ENCODE measurements around the gene SLC35F3. TPM values are rescaled to one million over a fixed set of nuclear protein-coding genes. Genes with fewer than 3 reads are reported as not detected.

Gene SLC35F3
- total RNA-seq, 4 donors from 2014 or later: 1.7 TPM; not detected in 3

GRCh38 chr1:234009668-234010067 is 105.2 kb downstream of the SLC35F3 start:
- Histone ChIP-seq H3K4me3 (no peak overlapping the region), H3K36me3 (no peaks in the 10 kb centered on the region), H3K27me3 (no peaks in the 10 kb centered on the region), H3K4me1 (no peaks in the 10 kb centered on the region), H3K9me3 (no peaks in the 10 kb centered on the region), H3K27ac (no peak overlapping the region)
- no peak for DNase-seq
- TF ChIP-seq POLR2A (IDR thresholded peaks at IDR 0.05) (no peak), CTCF (IDR thresholded peaks at IDR 0.05) (no peak)

GRCh38 chr1:234014208-234014607 is 109.7 kb downstream of the SLC35F3 start:
- no peaks in the 10 kb centered on the region for H3K9me3 ChIP-seq
- no peak overlapping the region for H3K4me3 ChIP-seq
- DNase-seq: no peak
- H3K4me1 ChIP-seq: no peaks in the 10 kb centered on the region
- no peaks in the 10 kb centered on the region for H3K27me3 ChIP-seq
- H3K36me3 ChIP-seq: no peaks in the 10 kb centered on the region
- TF ChIP-seq CTCF (IDR thresholded peaks at IDR 0.05) (no peak), POLR2A (IDR thresholded peaks at IDR 0.05) (no peak)
- no peak overlapping the region for H3K27ac ChIP-seq

GRCh38 chr1:234018816-234019215 is 114.3 kb downstream of the SLC35F3 start:
- Histone ChIP-seq H3K4me1 (no peaks in the 10 kb centered on the region), H3K36me3 (no peaks in the 10 kb centered on the region), H3K27ac (no peak overlapping the region), H3K27me3 (no peaks in the 10 kb centered on the region), H3K4me3 (no peak overlapping the region), H3K9me3 (no peaks in the 10 kb centered on the region)
- DNase-seq: no peak
- no peak for TF ChIP-seq POLR2A (IDR thresholded peaks at IDR 0.05)

- Histone ChIP-seq H3K9me3 (no peaks in the 10 kb centered on the region), H3K36me3 (no peaks in the 10 kb centered on the region), H3K27me3 (no peaks in the 10 kb centered on the region), H3K27ac (no peak overlapping the region), H3K4me3 (no peak overlapping the region), H3K4me1 (no peaks in the 10 kb centered on the region)
- no peak for DNase-seq
- TF ChIP-seq POLR2A (IDR thresholded peaks at IDR 0.05) (no peak), CTCF (IDR thresholded peaks at IDR 0.05) (no peak)
Observed at GRCh38 chr1:234019387-234019786, 114.9 kb downstream of the SLC35F3 start.

GRCh38 chr1:234022302-234022701 is 117.8 kb downstream of the SLC35F3 start:
- no peaks in the 10 kb centered on the region for H3K4me1 ChIP-seq
- H3K4me3 ChIP-seq: no peak overlapping the region
- DNase-seq: no peak
- H3K36me3 ChIP-seq: no peaks in the 10 kb centered on the region
- H3K27ac ChIP-seq: no peak overlapping the region
- no peaks in the 10 kb centered on the region for H3K9me3 ChIP-seq
- TF ChIP-seq POLR2A (IDR thresholded peaks at IDR 0.05): no peak
- TF ChIP-seq CTCF (IDR thresholded peaks at IDR 0.05): no peak
- H3K27me3 ChIP-seq: no peaks in the 10 kb centered on the region

- no peak for DNase-seq
- H3K4me3 ChIP-seq: no peak overlapping the region
- no peaks in the 10 kb centered on the region for H3K27me3 ChIP-seq
- no peaks in the 10 kb centered on the region for H3K36me3 ChIP-seq
- H3K27ac ChIP-seq: no peak overlapping the region
- no peaks in the 10 kb centered on the region for H3K4me1 ChIP-seq
- TF ChIP-seq POLR2A (IDR thresholded peaks at IDR 0.05) (no peak), CTCF (IDR thresholded peaks at IDR 0.05) (no peak)
- H3K9me3 ChIP-seq: no peaks in the 10 kb centered on the region
Observed at GRCh38 chr1:234039603-234040002, 135.1 kb downstream of the SLC35F3 start.

Data from Peyer's patch (tissue), 4 donors.